Measurements from ENCODE around the gene UGT1A6. TPM values are rescaled to one million over a fixed set of nuclear protein-coding genes. Genes with fewer than 3 reads are reported as not detected.
"Not testable (repeated sequence)": the region's sequence is repeated elsewhere in the genome, so short reads cannot be mapped to it uniquely, and the experiment has no call there.

UGT1A6 gene
- total RNA-seq, 1 donor from 2014 or later = 1.9 TPM

DNA sequence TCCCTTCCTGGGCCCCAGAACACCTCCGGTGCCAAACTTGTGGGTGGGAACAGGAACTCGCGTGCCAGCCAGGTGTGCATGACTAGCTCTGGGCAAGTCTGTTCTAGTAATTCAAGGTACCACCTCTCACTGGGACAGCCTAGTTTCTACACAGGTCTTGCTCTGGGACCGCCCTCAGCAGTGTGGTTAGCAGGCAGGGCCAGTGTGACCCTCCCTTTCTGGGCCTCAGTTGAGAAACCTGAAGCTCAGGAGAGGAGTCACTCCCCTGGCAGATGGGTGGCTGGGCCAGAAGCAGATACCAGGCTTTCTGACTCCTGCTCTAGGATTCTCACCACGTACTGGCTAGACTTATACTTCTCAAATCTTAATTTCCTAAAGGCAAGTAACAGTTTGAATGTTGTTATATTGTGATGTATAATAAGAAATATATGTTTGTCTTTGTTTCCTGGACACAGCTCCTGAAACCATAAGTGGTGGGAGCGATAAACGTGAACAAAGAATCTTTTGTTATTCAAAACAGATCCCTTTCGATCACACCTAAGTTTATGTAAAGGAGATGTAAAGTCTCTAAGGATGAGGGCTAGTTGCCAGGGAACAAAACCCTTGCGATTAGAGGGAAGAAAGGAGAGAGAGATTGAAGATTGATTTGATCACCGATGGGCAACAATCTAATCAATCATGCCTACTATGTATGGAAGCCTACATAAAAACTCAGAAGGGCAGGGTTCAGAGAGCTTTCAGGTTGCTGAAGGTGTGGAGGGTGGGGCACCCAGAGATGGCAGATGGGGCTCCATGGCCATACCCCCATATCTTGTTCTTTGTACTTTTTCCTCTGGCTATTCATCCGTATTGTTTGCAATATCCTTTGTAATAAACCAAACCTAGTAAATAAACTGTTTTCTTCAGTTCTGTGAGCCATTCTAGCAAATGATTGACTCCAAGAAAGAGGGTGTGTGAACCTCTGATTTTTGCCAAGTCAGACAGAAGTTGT, 952 bp upstream of the UGT1A6 start:
- no peak for DNase-seq (ENCODE audit: extremely low spot score, unreplicated experiment)
- Mint-ChIP-seq H3K36me3 (no peaks in the 10 kb centered on the region), H3K27me3 (peaks cover 4% of the 10 kb centered on the region), H3K4me3 (no peak overlapping the region), H3K4me1 (ENCODE audit: unreplicated experiment) (no peaks in the 10 kb centered on the region), H3K9me3 (no peaks in the 10 kb centered on the region), H3K27ac (no peak overlapping the region)
- TF ChIP-seq, protein P1, sequence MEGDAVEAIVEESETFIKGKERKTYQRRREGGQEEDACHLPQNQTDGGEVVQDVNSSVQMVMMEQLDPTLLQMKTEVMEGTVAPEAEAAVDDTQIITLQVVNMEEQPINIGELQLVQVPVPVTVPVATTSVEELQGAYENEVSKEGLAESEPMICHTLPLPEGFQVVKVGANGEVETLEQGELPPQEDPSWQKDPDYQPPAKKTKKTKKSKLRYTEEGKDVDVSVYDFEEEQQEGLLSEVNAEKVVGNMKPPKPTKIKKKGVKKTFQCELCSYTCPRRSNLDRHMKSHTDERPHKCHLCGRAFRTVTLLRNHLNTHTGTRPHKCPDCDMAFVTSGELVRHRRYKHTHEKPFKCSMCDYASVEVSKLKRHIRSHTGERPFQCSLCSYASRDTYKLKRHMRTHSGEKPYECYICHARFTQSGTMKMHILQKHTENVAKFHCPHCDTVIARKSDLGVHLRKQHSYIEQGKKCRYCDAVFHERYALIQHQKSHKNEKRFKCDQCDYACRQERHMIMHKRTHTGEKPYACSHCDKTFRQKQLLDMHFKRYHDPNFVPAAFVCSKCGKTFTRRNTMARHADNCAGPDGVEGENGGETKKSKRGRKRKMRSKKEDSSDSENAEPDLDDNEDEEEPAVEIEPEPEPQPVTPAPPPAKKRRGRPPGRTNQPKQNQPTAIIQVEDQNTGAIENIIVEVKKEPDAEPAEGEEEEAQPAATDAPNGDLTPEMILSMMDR (conservative IDR thresholded peaks at IDR 0.05) = no peak

DNA sequence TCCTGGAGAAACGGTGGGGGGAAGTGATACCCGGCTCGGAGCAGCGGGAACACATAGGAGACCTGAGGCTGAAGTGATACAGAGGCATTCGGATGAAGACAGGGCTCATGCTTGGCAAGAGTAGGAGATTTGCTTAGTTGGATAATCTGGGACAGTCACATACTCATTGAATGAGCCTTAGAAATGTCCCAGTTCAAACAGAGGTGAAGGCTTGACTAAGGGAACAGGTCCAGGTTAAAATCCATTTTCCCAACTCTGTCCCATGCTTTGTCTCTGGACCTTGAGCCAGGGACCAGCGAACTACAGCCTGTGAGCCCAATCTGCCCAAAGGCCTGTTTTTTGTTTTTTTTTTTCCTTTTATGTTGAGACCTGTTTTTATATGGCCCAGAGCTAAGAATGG, 1.3 kb downstream of the UGT1A6 start:
- TF ChIP-seq, protein P1 (conservative IDR thresholded peaks at IDR 0.05) = no peak
- no peaks in the 10 kb centered on the region for H3K27me3 Mint-ChIP-seq
- no peak overlapping the region for H3K27ac Mint-ChIP-seq
- no peaks in the 10 kb centered on the region for H3K36me3 Mint-ChIP-seq
- no peaks in the 10 kb centered on the region for H3K4me1 Mint-ChIP-seq (ENCODE audit: unreplicated experiment)
- no peaks in the 10 kb centered on the region for H3K9me3 Mint-ChIP-seq
- DNase-seq (ENCODE audit: extremely low spot score, unreplicated experiment) = no peak
- H3K4me3 Mint-ChIP-seq = no peak overlapping the region

DNA sequence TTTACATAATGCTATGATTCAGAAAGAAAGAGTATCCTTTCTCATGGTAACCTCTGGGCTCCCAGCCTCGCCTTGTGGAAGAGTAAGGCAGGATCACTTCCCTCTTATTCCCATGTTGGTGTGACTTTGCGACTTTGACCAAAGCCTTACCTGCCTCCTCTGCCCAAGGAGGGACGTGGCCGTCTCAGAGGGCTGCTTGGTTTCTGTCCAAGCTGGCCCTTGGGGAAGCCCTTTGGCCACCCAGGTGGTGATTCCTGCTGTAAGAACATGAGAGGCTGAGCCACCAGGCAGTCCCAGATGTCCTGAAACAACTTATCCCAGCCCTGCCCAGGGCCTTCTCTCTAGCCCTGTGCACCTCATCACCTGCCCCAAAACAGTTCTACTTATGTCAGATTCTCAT, 6.0 kb downstream of the UGT1A6 start:
- no peaks in the 10 kb centered on the region for H3K36me3 Mint-ChIP-seq
- no peaks in the 10 kb centered on the region for H3K4me1 Mint-ChIP-seq (ENCODE audit: unreplicated experiment)
- H3K9me3 Mint-ChIP-seq = no peaks in the 10 kb centered on the region
- H3K27ac Mint-ChIP-seq = no peak overlapping the region
- H3K27me3 Mint-ChIP-seq = no peaks in the 10 kb centered on the region
- no peak for DNase-seq (ENCODE audit: extremely low spot score, unreplicated experiment)
- TF ChIP-seq, protein P1 (conservative IDR thresholded peaks at IDR 0.05) = no peak
- H3K4me3 Mint-ChIP-seq = no peak overlapping the region

DNA sequence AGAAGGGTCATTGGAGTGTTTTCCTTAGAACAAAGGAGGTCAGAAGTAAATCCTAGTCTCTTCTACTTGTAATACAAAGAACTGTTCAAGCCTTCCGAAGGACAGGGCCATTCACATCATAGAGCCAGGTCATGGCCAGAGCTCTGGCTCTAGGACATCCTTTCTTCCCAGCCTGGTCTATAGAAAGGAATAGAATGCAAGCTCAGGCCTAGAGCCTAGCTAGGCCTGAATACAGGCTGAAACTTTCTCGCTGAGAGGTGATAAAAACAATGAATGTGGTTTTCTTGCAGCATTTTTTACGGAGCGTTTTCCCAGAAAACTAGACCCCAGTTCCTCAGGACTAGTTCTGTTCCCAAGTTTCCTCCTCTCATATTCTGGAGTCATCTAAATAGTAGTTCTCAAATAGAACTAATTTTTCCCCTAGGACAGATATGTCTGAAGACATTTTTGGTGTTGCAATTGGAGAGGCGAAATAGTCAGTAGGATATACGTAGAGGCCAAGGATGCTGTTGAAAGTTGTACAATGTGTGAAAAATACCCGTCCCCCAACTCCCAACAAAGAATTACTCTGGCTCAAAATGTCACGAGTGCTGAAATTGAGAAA, 6.8 kb downstream of the UGT1A6 start:
- Mint-ChIP-seq H3K4me1 (ENCODE audit: unreplicated experiment) (no peaks in the 10 kb centered on the region), H3K9me3 (no peaks in the 10 kb centered on the region), H3K36me3 (no peaks in the 10 kb centered on the region), H3K27me3 (no peaks in the 10 kb centered on the region), H3K27ac (peak overlapping the region; percentile 69), H3K4me3 (no peak overlapping the region)
- no peak for DNase-seq (ENCODE audit: extremely low spot score, unreplicated experiment)
- TF ChIP-seq, protein P1 (conservative IDR thresholded peaks at IDR 0.05) = no peak

DNA sequence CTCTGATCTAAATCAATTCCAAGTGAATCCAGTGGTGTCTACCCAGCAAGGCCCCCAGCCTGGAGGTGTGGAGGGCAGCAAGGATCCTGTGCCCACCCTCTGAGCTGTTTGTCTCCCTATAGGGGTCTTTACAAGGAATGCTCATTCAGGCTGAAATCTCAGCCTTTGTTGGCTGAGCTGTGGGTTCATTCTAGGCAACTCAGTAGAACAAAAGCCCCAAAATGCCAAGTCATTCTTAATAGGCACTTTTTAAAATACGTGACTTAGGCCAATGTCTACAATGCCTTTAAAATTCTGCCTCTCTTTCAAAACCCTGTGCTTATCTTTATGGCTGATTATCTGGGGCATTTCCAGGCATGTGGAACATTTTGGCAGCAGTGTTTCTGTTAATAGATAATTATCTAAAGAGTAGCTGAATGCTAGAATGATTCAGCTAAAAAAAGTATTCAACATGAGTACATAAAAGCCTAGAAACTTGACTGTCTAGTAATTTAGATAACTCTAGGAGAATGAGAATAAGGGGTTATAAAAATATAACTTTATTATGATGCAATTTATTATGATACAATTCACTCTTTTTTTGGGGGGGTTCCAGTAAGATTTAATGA, 7.4 kb downstream of the UGT1A6 start:
- peaks cover under 1% of the 10 kb centered on the region for H3K27me3 Mint-ChIP-seq
- H3K27ac Mint-ChIP-seq = peak overlapping the region; percentile 69
- H3K4me3 Mint-ChIP-seq = no peak overlapping the region
- DNase-seq (ENCODE audit: extremely low spot score, unreplicated experiment) = no peak
- TF ChIP-seq, protein P1 (conservative IDR thresholded peaks at IDR 0.05) = no peak
- H3K4me1 Mint-ChIP-seq (ENCODE audit: unreplicated experiment) = no peaks in the 10 kb centered on the region
- no peaks in the 10 kb centered on the region for H3K9me3 Mint-ChIP-seq
- H3K36me3 Mint-ChIP-seq = no peaks in the 10 kb centered on the region

DNA sequence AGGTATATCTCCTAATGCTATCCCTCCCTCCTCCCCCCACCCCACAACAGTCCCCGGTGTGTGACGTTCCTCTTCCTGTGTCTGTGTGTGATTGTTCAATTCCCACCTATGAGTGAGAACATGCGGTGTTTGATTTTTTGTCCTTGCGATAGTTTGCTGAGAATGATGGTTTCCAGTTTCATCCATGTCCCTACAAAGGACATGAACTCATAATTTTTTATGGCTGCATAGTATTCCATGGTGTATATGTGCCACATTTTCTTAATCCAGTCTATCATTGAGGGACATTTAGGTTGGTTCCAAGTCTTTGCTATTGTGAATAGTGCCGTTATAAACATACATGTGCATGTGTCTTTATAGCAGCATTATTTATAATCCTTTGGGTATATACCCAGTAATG, 8.2 kb downstream of the UGT1A6 start:
- not testable (repeated sequence) for H3K9me3 Mint-ChIP-seq; H3K4me3 Mint-ChIP-seq; H3K36me3 Mint-ChIP-seq; H3K4me1 Mint-ChIP-seq (ENCODE audit: unreplicated experiment); H3K27ac Mint-ChIP-seq; H3K27me3 Mint-ChIP-seq; DNase-seq (ENCODE audit: extremely low spot score, unreplicated experiment)
